ENCODE results near the gene UBR4.

Gene UBR4

GRCh38 chr1:19032701-19033514, 177.2 kb downstream of the UBR4 start:
- no peak for DNase-seq

- DNase-seq, result no peak
These were observed 177.7 kb downstream of the UBR4 start for GRCh38 chr1:19032413-19032695.

- no peak for DNase-seq
These were observed 180.6 kb downstream of the UBR4 start for GRCh38 chr1:19029191-19030085.

GRCh38 chr1:19028546-19029129, 181.4 kb downstream of the UBR4 start:
- no peak for DNase-seq

- DNase-seq, result peak; percentile 68
These were observed 182.0 kb downstream of the UBR4 start for GRCh38 chr1:19028110-19028509.
